ENCODE results near the gene F8. TPM values are rescaled to one million over a fixed set of nuclear protein-coding genes. Genes with fewer than 3 reads are reported as not detected.

F8 gene
- total and polyA plus RNA-seq, 8 donors: 2.5 to 22.0 (median 8.5) TPM

DNA sequence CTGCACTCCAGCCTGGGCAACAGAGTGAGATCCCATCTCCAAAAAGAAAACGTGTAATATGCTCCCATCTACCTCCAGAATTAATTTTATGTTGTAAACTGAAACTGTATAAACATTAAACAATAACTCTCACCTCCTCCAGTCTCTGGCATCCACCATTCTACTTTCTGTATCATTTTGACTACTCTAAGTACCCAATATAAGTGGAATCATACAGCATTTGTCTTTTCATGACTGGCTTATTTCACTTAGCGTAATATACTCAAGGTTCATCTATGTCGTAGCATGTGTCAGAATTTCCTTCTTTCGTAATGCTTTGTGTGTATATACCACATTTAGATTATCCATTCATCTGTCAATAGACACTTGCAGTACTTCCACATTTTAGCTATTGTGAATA is 20.6 kb downstream of the F8 start:
- no peaks in the 10 kb centered on the region for H3K27me3 ChIP-seq
- intact Hi-C loops (cut with DNase I): no loop called here
- FAIRE-seq (peak; percentile 5), ATAC-seq (no peak), DNase-seq (no peak)
- 73 to 87% methylated on average over 4 of the region's 4 CpGs for WGBS, 2 donors
- H3K4me3 ChIP-seq: no peak overlapping the region
- H3K9me3 ChIP-seq: no peaks in the 10 kb centered on the region
- TF ChIP-seq, protein P1, sequence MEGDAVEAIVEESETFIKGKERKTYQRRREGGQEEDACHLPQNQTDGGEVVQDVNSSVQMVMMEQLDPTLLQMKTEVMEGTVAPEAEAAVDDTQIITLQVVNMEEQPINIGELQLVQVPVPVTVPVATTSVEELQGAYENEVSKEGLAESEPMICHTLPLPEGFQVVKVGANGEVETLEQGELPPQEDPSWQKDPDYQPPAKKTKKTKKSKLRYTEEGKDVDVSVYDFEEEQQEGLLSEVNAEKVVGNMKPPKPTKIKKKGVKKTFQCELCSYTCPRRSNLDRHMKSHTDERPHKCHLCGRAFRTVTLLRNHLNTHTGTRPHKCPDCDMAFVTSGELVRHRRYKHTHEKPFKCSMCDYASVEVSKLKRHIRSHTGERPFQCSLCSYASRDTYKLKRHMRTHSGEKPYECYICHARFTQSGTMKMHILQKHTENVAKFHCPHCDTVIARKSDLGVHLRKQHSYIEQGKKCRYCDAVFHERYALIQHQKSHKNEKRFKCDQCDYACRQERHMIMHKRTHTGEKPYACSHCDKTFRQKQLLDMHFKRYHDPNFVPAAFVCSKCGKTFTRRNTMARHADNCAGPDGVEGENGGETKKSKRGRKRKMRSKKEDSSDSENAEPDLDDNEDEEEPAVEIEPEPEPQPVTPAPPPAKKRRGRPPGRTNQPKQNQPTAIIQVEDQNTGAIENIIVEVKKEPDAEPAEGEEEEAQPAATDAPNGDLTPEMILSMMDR (IDR thresholded peaks at IDR 0.05): no peak
- no peak overlapping the region for H3K27ac ChIP-seq
- H3K4me1 ChIP-seq: no peaks in the 10 kb centered on the region
- no peaks in the 10 kb centered on the region for H3K36me3 ChIP-seq

DNA sequence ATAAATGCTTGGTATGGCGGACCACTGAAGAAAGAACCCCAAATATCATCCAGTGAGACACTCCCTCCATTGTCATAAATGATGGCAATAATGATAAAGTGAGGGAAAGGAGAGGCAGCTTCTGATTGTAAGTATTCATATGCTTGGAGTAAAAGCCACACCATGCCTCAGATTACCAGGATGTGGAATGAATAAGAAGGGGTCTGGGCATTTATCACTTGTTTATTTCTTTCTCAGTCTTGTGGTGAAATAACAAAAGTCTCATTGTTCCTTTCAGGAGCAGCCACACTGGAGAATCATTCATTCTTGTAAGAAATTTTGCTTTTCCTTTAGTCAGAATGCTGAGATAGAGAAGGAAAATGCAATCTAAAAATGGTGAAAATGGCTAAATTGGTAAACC is 21.7 kb downstream of the F8 start:
- no peak overlapping the region for H3K27ac ChIP-seq
- TF ChIP-seq, protein P1 (IDR thresholded peaks at IDR 0.05): no peak
- H3K4me3 ChIP-seq: no peak overlapping the region
- intact Hi-C loops (cut with DNase I): no loop called here
- ATAC-seq (no peak), DNase-seq (no peak), FAIRE-seq (no peak)
- 81 to 96% methylated on average over 1 of the region's 1 CpG for WGBS, 2 donors
- H3K27me3 ChIP-seq: no peaks in the 10 kb centered on the region
- H3K36me3 ChIP-seq: no peaks in the 10 kb centered on the region
- no peaks in the 10 kb centered on the region for H3K9me3 ChIP-seq
- H3K4me1 ChIP-seq: no peaks in the 10 kb centered on the region

DNA sequence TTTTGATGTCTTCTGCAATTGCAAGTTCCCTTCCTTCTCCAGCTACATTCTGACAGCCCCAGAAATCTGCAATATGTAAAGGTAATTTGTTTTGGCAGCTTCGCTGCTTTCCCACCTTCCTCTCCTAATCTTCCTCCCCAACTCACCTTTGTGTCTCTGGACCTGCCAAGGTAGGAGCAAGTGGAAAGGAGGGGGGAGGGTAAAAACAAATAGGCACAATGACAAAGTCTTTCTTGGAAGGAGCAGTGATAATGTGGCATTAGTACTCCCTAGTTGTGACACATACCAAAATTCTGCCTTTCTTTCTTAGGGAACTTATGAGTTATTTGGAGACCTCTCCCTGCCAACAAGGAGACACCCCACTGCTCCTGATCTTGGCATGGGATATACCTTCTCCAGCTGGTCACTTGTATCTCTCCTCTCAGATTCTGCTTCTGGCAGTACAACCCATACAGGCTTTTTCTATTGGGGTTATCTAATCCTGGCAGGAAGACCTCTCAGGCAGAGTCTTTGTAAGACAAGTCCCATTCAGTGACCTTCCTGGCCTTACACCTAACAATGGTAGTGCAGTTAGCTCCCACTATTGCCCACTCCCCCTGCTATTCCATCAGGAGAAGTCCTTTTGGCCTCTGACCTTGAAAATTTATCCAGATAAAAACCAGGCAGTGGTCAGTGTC is 24.2 kb downstream of the F8 start:
- H3K27me3 ChIP-seq: no peaks in the 10 kb centered on the region
- no peaks in the 10 kb centered on the region for H3K9me3 ChIP-seq
- TF ChIP-seq, protein P1 (IDR thresholded peaks at IDR 0.05): no peak
- no peak overlapping the region for H3K4me3 ChIP-seq
- FAIRE-seq (no peak), ATAC-seq (peak in 3 of 4 donors; percentile 51 to 82 (median 62)), DNase-seq (no peak)
- H3K36me3 ChIP-seq: no peaks in the 10 kb centered on the region
- H3K27ac ChIP-seq: no peak overlapping the region
- H3K4me1 ChIP-seq: no peaks in the 10 kb centered on the region
- intact Hi-C loops (cut with DNase I): no loop called here
- WGBS, 2 donors: 31 to 47% methylated on average over 1 of the region's 1 CpG

DNA sequence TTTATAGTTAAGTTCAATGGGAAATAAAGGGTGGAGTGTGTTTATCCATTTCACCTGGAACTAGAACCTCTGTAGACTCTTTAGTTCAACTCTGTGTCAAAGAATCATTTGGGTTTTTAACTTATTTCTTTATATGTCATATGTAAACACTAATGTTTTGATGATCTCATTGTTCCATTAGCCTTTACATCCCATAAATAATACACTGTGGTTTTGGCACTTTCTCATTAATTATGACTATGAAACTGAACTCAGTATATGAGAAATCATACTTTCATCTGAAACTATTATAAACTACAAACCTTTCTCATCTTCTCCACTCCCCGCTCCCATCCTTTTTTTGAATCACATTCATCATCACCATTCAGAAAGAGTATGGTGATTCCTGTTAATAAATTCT is 31.0 kb downstream of the F8 start:
- intact Hi-C loops (cut with DNase I): no loop called here
- Histone ChIP-seq H3K4me3 (no peak overlapping the region), H3K27me3 (no peaks in the 10 kb centered on the region), H3K27ac (no peak overlapping the region), H3K9me3 (no peaks in the 10 kb centered on the region), H3K36me3 (no peaks in the 10 kb centered on the region), H3K4me1 (peaks cover 0 to 15% (median 10%) of the 10 kb centered on the region in 3 donors)
- FAIRE-seq: peak; percentile 47
- DNase-seq: no peak
- TF ChIP-seq, protein P1 (IDR thresholded peaks at IDR 0.05): no peak
- ATAC-seq: no peak
- WGBS, 2 donors: 94 to 98% methylated on average over 1 of the region's 1 CpG

DNA sequence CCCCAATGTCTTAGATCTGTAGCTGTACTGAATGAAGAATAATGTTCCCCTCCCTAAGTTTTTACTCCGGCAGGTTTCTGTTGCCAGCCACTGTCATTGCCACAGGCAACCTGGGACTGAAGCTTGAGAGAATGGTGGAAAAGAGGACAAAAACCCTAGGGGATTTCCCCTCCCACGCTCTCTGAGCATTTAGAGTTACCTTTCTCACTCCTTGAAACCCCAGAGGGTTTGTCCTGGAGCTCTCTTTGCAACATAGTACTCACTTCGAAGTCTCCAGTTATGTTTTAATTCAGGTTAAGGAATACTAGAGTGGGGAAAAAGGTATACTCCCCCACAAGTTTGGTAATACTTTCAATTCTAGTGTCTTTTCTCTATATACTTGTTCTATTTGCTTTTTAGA is 31.5 kb downstream of the F8 start:
- TF ChIP-seq, protein P1 (IDR thresholded peaks at IDR 0.05): no peak
- FAIRE-seq: no peak
- Histone ChIP-seq H3K4me1 (peaks cover 0 to 15% (median 10%) of the 10 kb centered on the region in 3 donors), H3K27me3 (no peaks in the 10 kb centered on the region), H3K4me3 (no peak overlapping the region), H3K36me3 (no peaks in the 10 kb centered on the region), H3K9me3 (no peaks in the 10 kb centered on the region), H3K27ac (no peak overlapping the region)
- intact Hi-C loops (cut with DNase I): no loop called here
- 62 to 89% methylated on average over 3 of the region's 3 CpGs for WGBS, 2 donors
- no peak for DNase-seq
- ATAC-seq: no peak

Data from pancreas (tissue), 10 donors.